HG02943 (cell line): ENCODE measurements around the gene CPT1B.
"Not testable (repeated sequence)": the region's sequence is repeated elsewhere in the genome, so short reads cannot be mapped to it uniquely, and the experiment has no call there.

Experiments used
- ATAC-seq: cut with Tn5 transposase; IDR thresholded peaks from one replicate; pipeline ENCODE4 v1.9.1; 2021; ENCODE audit warnings: mild to moderate bottlenecking, low read depth, moderate library complexity; ENCODE audit not compliant: unreplicated experiment

Gene CPT1B

GRCh38 chr22:50610041-50610451 lies 31.8 kb upstream of the CPT1B start:
- ATAC-seq, result no peak

- no peak for ATAC-seq
These were observed 31.4 kb upstream of the CPT1B start for GRCh38 chr22:50609599-50609998.

GRCh38 chr22:50608996-50609395 lies 30.8 kb upstream of the CPT1B start:
- no peak for ATAC-seq

GRCh38 chr22:50608058-50608840 lies 30.0 kb upstream of the CPT1B start:
- ATAC-seq, result not testable (repeated sequence)

GRCh38 chr22:50607659-50608020 lies 29.4 kb upstream of the CPT1B start:
- no peak for ATAC-seq

- no peak for ATAC-seq
These were observed 28.9 kb upstream of the CPT1B start for GRCh38 chr22:50606946-50607658.

GRCh38 chr22:50606165-50606945 lies 28.1 kb upstream of the CPT1B start:
- ATAC-seq, result no peak

GRCh38 chr22:50605613-50606074 lies 27.4 kb upstream of the CPT1B start:
- no peak for ATAC-seq

- ATAC-seq, result no peak
These were observed 26.9 kb upstream of the CPT1B start for GRCh38 chr22:50605002-50605612.

GRCh38 chr22:50604256-50605001 lies 26.2 kb upstream of the CPT1B start:
- no peak for ATAC-seq

- ATAC-seq, result no peak
These were observed 25.5 kb upstream of the CPT1B start for GRCh38 chr22:50603511-50604255.

- no peak for ATAC-seq
These were observed 24.1 kb upstream of the CPT1B start for GRCh38 chr22:50602338-50602700.

- ATAC-seq, result no peak
These were observed 23.6 kb upstream of the CPT1B start for GRCh38 chr22:50601669-50602337.

- ATAC-seq, result no peak
These were observed 22.9 kb upstream of the CPT1B start for GRCh38 chr22:50600967-50601668.

GRCh38 chr22:50600538-50600937 lies 22.3 kb upstream of the CPT1B start, which contains the start of gene MAPK8IP2:
MAPK8IP2 (plus strand) TSS chr22:50600793; CDS start chr22:50600819, 26 bp downstream.
- ATAC-seq, result no peak

- no peak for ATAC-seq
These were observed 21.7 kb upstream of the CPT1B start for GRCh38 chr22:50599816-50600455.

GRCh38 chr22:50597097-50597496 lies 18.9 kb upstream of the CPT1B start:
- no peak for ATAC-seq

GRCh38 chr22:50595189-50595588 lies 17.0 kb upstream of the CPT1B start:
- no peak for ATAC-seq
